Activated CD4-positive, alpha-beta T cell treated with anti-CD3 and anti-CD28 coated beads for 24 hours (primary cell): Measurements from ENCODE around the gene PCDHA1.

ENCODE experiments used
- DNase-seq, 2 donors: peaks; one replicate each; pipeline ENCODE4 v3.0.0-alpha.2; 2020; ENCODE audit warnings: low read depth in 2 of 2

The PCDHA1 gene

DNA sequence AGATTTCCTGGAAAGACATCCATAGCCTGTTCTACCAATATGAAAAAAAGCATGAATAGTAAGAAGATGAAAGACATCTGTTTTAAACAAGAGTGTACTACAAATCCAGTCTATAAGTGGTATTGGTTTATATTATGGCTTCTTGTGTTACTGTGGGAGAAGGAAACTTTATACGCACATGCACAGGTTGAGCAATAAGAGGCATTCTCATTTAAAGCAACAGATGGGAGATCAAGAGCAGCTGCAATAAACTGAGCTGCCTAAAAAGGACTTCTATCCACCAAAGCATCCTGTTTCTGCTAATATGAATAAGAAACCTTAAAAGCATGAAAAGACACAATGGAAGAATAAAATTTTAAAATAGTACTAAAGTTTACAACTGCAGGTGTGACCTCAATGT is 256.6 kb downstream of the PCDHA1 start:
- no peak for DNase-seq

DNA sequence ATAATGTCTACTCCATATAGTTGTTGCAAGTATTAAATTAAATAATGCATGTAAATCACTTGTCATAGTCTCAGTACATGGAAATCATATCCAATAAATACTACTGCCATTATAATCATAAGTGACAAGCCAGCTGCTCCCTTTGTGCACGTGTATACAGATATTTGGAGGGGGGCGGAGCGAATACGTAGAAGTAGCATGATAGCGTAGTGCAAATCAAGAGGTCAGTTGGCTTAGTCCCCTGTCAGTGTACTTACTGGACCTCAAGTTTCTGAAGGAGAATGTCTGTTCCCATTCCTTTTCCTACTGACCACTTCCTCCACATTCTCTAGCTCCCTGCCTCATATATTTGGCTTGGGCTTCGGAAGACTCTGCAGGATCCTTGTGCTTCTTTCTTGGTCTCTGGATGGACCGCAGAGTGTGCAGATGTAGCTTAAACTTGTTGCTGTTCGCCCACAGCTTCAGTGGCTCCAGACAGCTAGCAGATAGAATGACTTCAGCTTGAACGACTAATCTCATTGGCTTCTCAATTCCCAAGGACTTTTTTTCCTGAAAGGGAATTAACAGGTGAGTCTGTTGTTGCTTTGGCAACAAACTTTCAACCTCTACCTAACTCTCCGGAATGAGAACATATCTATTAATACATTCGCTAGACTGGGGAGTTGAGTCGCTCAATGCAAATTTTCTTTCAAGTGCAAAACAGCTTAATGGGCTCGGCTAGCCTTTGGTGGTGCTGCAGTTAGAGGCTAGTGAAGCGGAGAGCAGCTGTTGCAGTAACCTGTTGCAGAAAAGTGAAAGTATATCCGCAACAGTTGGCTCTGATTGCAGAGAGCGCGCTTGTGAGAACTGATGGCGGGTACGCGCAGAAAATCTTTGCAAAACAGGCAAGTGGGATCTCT is 264.9 kb downstream of the PCDHA1 start, which contains the start of gene PCDHB1:
PCDHB1 (plus strand) TSS at position 753 of the 899 bp plus-strand sequence; CDS start at position 850, 97 bp downstream.
- DNase-seq, result no peak

DNA sequence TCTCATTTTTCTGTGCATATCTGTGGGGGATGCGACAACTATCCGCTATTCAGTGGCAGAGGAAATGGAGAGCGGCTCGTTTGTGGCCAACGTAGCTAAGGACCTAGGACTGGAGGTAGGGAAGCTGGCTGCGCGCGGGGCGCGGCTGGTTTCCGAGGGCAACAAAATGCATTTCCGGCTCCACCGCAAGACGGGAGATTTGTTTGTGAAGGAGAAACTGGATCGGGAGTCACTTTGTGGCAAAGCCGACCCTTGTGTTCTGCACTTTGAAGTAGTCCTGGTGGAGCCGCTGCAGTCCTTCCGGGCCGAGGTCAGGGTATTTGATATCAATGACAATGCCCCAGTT is 265.6 kb downstream of the PCDHA1 start:
- no peak for DNase-seq
